Stimulated activated naive B cell treated with anti-CD40 and anti-IgM and Interleukin-4, amounts not matched to agents 10 μg/mL and 1 μg/mL and 100 μg/mL, for 72 hours (primary cell): ENCODE data around the gene PPT2.

ENCODE experiments used
- ATAC-seq, 2 donors: fragments of 150-1000 bp; cut with Tn5 transposase; replicated peaks; 2 replicates each; pipeline ENCODE4 v1.10.0; 2021; ENCODE audit warnings: moderate library complexity in 1 of 2
- DNase-seq: peaks from one replicate; pipeline ENCODE4 v3.0.0; 2021
- H3K27ac Mint-ChIP-seq: one replicate; pipeline ENCODE4 v1.8.0; 2022; ENCODE audit warnings: mild to moderate bottlenecking, mixed read lengths
- H3K27me3 Mint-ChIP-seq, 2 donors: one replicate each; pipeline ENCODE4 v1.8.0; 2022; ENCODE audit warnings: mixed read lengths in 2 of 2
- H3K36me3 Mint-ChIP-seq, 2 donors: one replicate each; pipeline ENCODE4 v1.8.0; 2022; ENCODE audit warnings: mixed read lengths in 2 of 2, mild to moderate bottlenecking in 1 of 2
- H3K4me1 Mint-ChIP-seq, 2 donors: one replicate each; pipeline ENCODE4 v1.8.0; 2022; ENCODE audit warnings: mixed read lengths in 2 of 2, mild to moderate bottlenecking in 1 of 2
- H3K4me3 Mint-ChIP-seq, 2 donors: one replicate each; pipeline ENCODE4 v1.8.0; 2022; ENCODE audit warnings: mild to moderate bottlenecking in 2 of 2, mixed read lengths in 2 of 2, moderate library complexity in 1 of 2
- H3K9me3 Mint-ChIP-seq, 2 donors: one replicate each; pipeline ENCODE4 v1.8.0; 2022; ENCODE audit warnings: mixed read lengths in 2 of 2, mild to moderate bottlenecking in 1 of 2

The PPT2 gene

GRCh38 chr6:32151863-32152768 is 1.8 kb upstream of the PPT2 start, which contains the start of gene PRRT1:
TSS of gene PRRT1 (minus strand) at chr6:32151939. CDS start at chr6:32151827, 112 bp downstream.
- H3K4me3 Mint-ChIP-seq: no peak within 1 kb of the TSS
- H3K36me3 Mint-ChIP-seq: peaks cover 3 to 16% of the 10 kb centered on the region in 2 donors
- DNase-seq (no peak), ATAC-seq (no peak)
- peaks cover 57 to 71% of the 10 kb centered on the region in 2 donors for H3K27me3 Mint-ChIP-seq
- H3K9me3 Mint-ChIP-seq: no peaks in the 10 kb centered on the region
- peaks cover 52 to 53% of the 10 kb centered on the region in 2 donors for H3K4me1 Mint-ChIP-seq
- peak within 1 kb of the TSS; percentile 16 for H3K27ac Mint-ChIP-seq

GRCh38 chr6:32152769-32153563 is 975 bp upstream of the PPT2 start:
- DNase-seq (no peak), ATAC-seq (no peak)
- Mint-ChIP-seq H3K27ac (peak overlapping the region; percentile 16), H3K4me3 (peak overlapping the region; percentile 89 to 98), H3K4me1 (peaks cover 51 to 52% of the 10 kb centered on the region in 2 donors), H3K27me3 (peaks cover 50 to 63% of the 10 kb centered on the region in 2 donors), H3K9me3 (no peaks in the 10 kb centered on the region), H3K36me3 (peaks cover 11 to 23% of the 10 kb centered on the region in 2 donors)

GRCh38 chr6:32154514-32155161 is 697 bp downstream of the PPT2 start:
- Mint-ChIP-seq H3K36me3 (peaks cover 11 to 20% of the 10 kb centered on the region in 2 donors), H3K4me1 (peaks cover 39% of the 10 kb centered on the region in 2 donors), H3K27ac (peak overlapping the region; percentile 94), H3K27me3 (peaks cover 35 to 49% of the 10 kb centered on the region in 2 donors), H3K4me3 (peak overlapping the region; percentile 89 to 98), H3K9me3 (no peaks in the 10 kb centered on the region)
- ATAC-seq (peak; percentile 87), DNase-seq (peak; percentile 67)

- H3K9me3 Mint-ChIP-seq: no peaks in the 10 kb centered on the region
Observed at GRCh38 chr6:32156891-32157290, 3.0 kb downstream of the PPT2 start.

GRCh38 chr6:32158052-32158451 is 4.1 kb downstream of the PPT2 start:
- peaks cover 19 to 27% of the 10 kb centered on the region in 2 donors for H3K4me1 Mint-ChIP-seq
- H3K27ac Mint-ChIP-seq: no peak overlapping the region
- H3K27me3 Mint-ChIP-seq: peaks cover 3 to 15% of the 10 kb centered on the region in 2 donors
- H3K36me3 Mint-ChIP-seq: peaks cover 14 to 30% of the 10 kb centered on the region in 2 donors
- ATAC-seq (no peak), DNase-seq (no peak)
- H3K4me3 Mint-ChIP-seq: no peak overlapping the region
- no peaks in the 10 kb centered on the region for H3K9me3 Mint-ChIP-seq

More at GRCh38 chr6:32156891-32157290, 3.0 kb downstream of the PPT2 start:
- no peak overlapping the region for H3K27ac Mint-ChIP-seq
- DNase-seq (no peak), ATAC-seq (no peak)
- peaks cover 11 to 20% of the 10 kb centered on the region in 2 donors for H3K36me3 Mint-ChIP-seq
- peaks cover 14 to 26% of the 10 kb centered on the region in 2 donors for H3K27me3 Mint-ChIP-seq
- H3K4me3 Mint-ChIP-seq: no peak overlapping the region
- peaks cover 26 to 29% of the 10 kb centered on the region in 2 donors for H3K4me1 Mint-ChIP-seq

GRCh38 chr6:32163559-32164258 is 9.8 kb downstream of the PPT2 start:
- Mint-ChIP-seq H3K36me3 (peaks cover 22 to 38% of the 10 kb centered on the region in 2 donors), H3K27ac (no peak overlapping the region)
- no peak for ATAC-seq

GRCh38 chr6:32164295-32164694 is 10.4 kb downstream of the PPT2 start, which contains the start of gene EGFL8:
TSS of gene EGFL8 (plus strand) at chr6:32164595. CDS start at chr6:32166166, 1,571 bp downstream.
- ATAC-seq: no peak
- Mint-ChIP-seq H3K36me3 (peaks cover 26 to 42% of the 10 kb centered on the region in 2 donors), H3K4me1 (peaks cover 8 to 18% of the 10 kb centered on the region in 2 donors), H3K9me3 (no peaks in the 10 kb centered on the region), H3K27me3 (no peaks in the 10 kb centered on the region), H3K27ac (no peak within 1 kb of the TSS), H3K4me3 (no peak within 1 kb of the TSS)
- DNase-seq: no peak

More at GRCh38 chr6:32163559-32164258, 9.8 kb downstream of the PPT2 start:
- DNase-seq: no peak
- Mint-ChIP-seq H3K4me3 (no peak overlapping the region), H3K9me3 (no peaks in the 10 kb centered on the region), H3K27me3 (no peaks in the 10 kb centered on the region), H3K4me1 (peaks cover 8 to 17% of the 10 kb centered on the region in 2 donors)

- no peak overlapping the region for H3K27ac Mint-ChIP-seq
- H3K36me3 Mint-ChIP-seq: peaks cover 43 to 63% of the 10 kb centered on the region in 2 donors
- H3K9me3 Mint-ChIP-seq: no peaks in the 10 kb centered on the region
- ATAC-seq (no peak), DNase-seq (no peak)
- no peaks in the 10 kb centered on the region for H3K27me3 Mint-ChIP-seq
- H3K4me3 Mint-ChIP-seq: no peak overlapping the region
- H3K4me1 Mint-ChIP-seq: peaks cover 16 to 18% of the 10 kb centered on the region in 2 donors
Observed at GRCh38 chr6:32166411-32167061, 12.6 kb downstream of the PPT2 start.

- ATAC-seq (no peak), DNase-seq (no peak)
- Mint-ChIP-seq H3K9me3 (no peaks in the 10 kb centered on the region), H3K36me3 (peaks cover 43 to 59% of the 10 kb centered on the region in 2 donors), H3K27ac (no peak overlapping the region), H3K27me3 (no peaks in the 10 kb centered on the region), H3K4me3 (no peak overlapping the region), H3K4me1 (peaks cover 16 to 18% of the 10 kb centered on the region in 2 donors)
Observed at GRCh38 chr6:32167154-32167760, 13.3 kb downstream of the PPT2 start.

GRCh38 chr6:32167761-32168262 is 13.9 kb downstream of the PPT2 start:
- Mint-ChIP-seq H3K27ac (no peak overlapping the region), H3K36me3 (peaks cover 39 to 53% of the 10 kb centered on the region in 2 donors), H3K9me3 (no peaks in the 10 kb centered on the region), H3K4me3 (no peak overlapping the region), H3K4me1 (peaks cover 19 to 20% of the 10 kb centered on the region in 2 donors), H3K27me3 (no peaks in the 10 kb centered on the region)
- no peak for ATAC-seq
- DNase-seq: no peak

GRCh38 chr6:32168350-32168749 is 14.4 kb downstream of the PPT2 start:
- peaks cover 37 to 50% of the 10 kb centered on the region in 2 donors for H3K36me3 Mint-ChIP-seq
- no peak for ATAC-seq
- H3K4me3 Mint-ChIP-seq: no peak overlapping the region
- no peak overlapping the region for H3K27ac Mint-ChIP-seq
- no peaks in the 10 kb centered on the region for H3K27me3 Mint-ChIP-seq
- no peak for DNase-seq
- peaks cover 21 to 23% of the 10 kb centered on the region in 2 donors for H3K4me1 Mint-ChIP-seq
- no peaks in the 10 kb centered on the region for H3K9me3 Mint-ChIP-seq

GRCh38 chr6:32168807-32169591 is 15.1 kb downstream of the PPT2 start:
- H3K36me3 Mint-ChIP-seq: peaks cover 36 to 53% of the 10 kb centered on the region in 2 donors

More at GRCh38 chr6:32168807-32169591, 15.1 kb downstream of the PPT2 start:
- DNase-seq (no peak), ATAC-seq (no peak)
- Mint-ChIP-seq H3K27me3 (no peaks in the 10 kb centered on the region), H3K9me3 (no peaks in the 10 kb centered on the region), H3K4me3 (no peak overlapping the region), H3K4me1 (peaks cover 28% of the 10 kb centered on the region in 2 donors), H3K27ac (peak overlapping the region; percentile 65)
